Loucy (cell line): ENCODE measurements around the gene ZCWPW1.

Source experiments
- H2AFZ ChIP-seq: fragments of 200-600 bp; sonication (generic); 2 replicates; pipeline ENCODE4 v1.6.0; 2016; ENCODE audit warnings: antibody characterized with exemption, mild to moderate bottlenecking, low read length, moderate library complexity
- H3F3A ChIP-seq: fragments of 200-600 bp; 2 replicates; pipeline ENCODE4 v1.6.0; 2016; ENCODE audit warnings: antibody characterized with exemption, low read depth, mild to moderate bottlenecking
- H3K27me3 ChIP-seq: fragments of 200-600 bp; sonication (generic); 2 replicates; pipeline ENCODE4 v1.6.1; 2014; ENCODE audit warnings: low read length, mild to moderate bottlenecking; ENCODE audit not compliant: insufficient read depth, poor library complexity, severe bottlenecking
- H3K36me3 ChIP-seq: fragments of 200-600 bp; sonication (generic); 2 replicates; pipeline ENCODE4 v1.6.1; 2016; ENCODE audit warnings: low read length; ENCODE audit not compliant: insufficient read depth
- H3K4me1 ChIP-seq: fragments of 200-600 bp; sonication (generic); 2 replicates; pipeline ENCODE4 v1.5.1; 2014; ENCODE audit warnings: low read length, mild to moderate bottlenecking; ENCODE audit not compliant: insufficient read depth, poor library complexity, severe bottlenecking
- H3K4me2 ChIP-seq: fragments of 200-600 bp; sonication (generic); 2 replicates; pipeline ENCODE4 v1.6.0; 2014; ENCODE audit warnings: antibody characterized with exemption, low read length, low read depth, mild to moderate bottlenecking; ENCODE audit not compliant: poor library complexity, severe bottlenecking
- H3K4me3 ChIP-seq: fragments of 200-600 bp; sonication (generic); 2 replicates; pipeline ENCODE4 v1.5.1; 2014; ENCODE audit warnings: low read length, mild to moderate bottlenecking, mixed read lengths; ENCODE audit not compliant: poor library complexity, severe bottlenecking
- H3K79me2 ChIP-seq: fragments of 200-600 bp; sonication (generic); 2 replicates; pipeline ENCODE4 v1.6.1; 2014; ENCODE audit warnings: low read length; ENCODE audit not compliant: insufficient read depth
- H3K9ac ChIP-seq: fragments of 200-600 bp; sonication (generic); 2 replicates; pipeline ENCODE4 v1.6.0; 2014; ENCODE audit warnings: mild to moderate bottlenecking, low read depth, low read length, moderate library complexity; ENCODE audit not compliant: poor library complexity, severe bottlenecking
- H3K9me2 ChIP-seq: fragments of 200-600 bp; sonication (generic); replicated peaks from 2 replicates; pipeline ENCODE4 v1.6.1; 2016; ENCODE audit warnings: low read depth, low read length, mixed read lengths
- H3K9me3 ChIP-seq: fragments of 200-600 bp; sonication (generic); 2 replicates; pipeline ENCODE4 v1.6.1; 2014; ENCODE audit warnings: mild to moderate bottlenecking, antibody characterized with exemption, low read length, low read depth; ENCODE audit not compliant: insufficient read depth
- H4K20me1 ChIP-seq: fragments of 200-600 bp; sonication (generic); 2 replicates; pipeline ENCODE4 v1.6.0; 2014; ENCODE audit warnings: antibody characterized with exemption, low read length, mild to moderate bottlenecking; ENCODE audit not compliant: insufficient read depth, poor library complexity, severe bottlenecking
- EZH2phosphoT487 ChIP-seq: fragments of 200-600 bp; IDR thresholded peaks from 2 replicates; pipeline ENCODE4 v1.6.1; 2018; ENCODE audit warnings: antibody characterized with exemption, mild to moderate bottlenecking, moderate library complexity, borderline replicate concordance
- TF ChIP-seq, protein P1 (sequence below): fragments of 200-600 bp; sonication (generic); conservative IDR thresholded peaks from 2 replicates; pipeline ENCODE4 v1.5.1; 2014; ENCODE audit warnings: mild to moderate bottlenecking, antibody characterized with exemption, low read length

The ZCWPW1 gene

DNA sequence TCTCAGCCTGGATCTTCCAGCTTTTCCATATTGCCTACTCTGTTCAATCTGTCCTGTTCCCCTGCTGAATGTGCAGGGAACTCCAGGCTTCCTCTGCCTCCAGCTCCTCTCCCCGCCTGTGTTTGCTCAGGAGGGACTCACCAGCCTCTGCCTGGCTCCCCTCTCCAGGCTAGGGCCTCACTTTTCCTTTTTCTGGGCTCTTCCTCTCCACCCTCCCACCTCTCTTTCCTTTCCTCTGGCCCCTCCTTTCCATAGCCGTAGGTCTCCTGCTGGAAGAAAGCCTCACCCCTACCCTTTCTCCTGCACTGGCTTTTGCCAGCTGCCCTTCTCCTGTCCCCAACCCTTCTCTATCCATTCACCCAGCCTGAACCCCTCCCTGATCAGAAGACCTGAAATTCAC, 30.3 kb downstream of the ZCWPW1 start:
- no peaks in the 10 kb centered on the region for H3K4me1 ChIP-seq
- no peak overlapping the region for H3K9ac ChIP-seq
- no peak overlapping the region for H3K4me3 ChIP-seq
- H4K20me1 ChIP-seq, result no peaks in the 10 kb centered on the region
- H3K36me3 ChIP-seq, result no peaks in the 10 kb centered on the region
- TF ChIP-seq, protein P1, sequence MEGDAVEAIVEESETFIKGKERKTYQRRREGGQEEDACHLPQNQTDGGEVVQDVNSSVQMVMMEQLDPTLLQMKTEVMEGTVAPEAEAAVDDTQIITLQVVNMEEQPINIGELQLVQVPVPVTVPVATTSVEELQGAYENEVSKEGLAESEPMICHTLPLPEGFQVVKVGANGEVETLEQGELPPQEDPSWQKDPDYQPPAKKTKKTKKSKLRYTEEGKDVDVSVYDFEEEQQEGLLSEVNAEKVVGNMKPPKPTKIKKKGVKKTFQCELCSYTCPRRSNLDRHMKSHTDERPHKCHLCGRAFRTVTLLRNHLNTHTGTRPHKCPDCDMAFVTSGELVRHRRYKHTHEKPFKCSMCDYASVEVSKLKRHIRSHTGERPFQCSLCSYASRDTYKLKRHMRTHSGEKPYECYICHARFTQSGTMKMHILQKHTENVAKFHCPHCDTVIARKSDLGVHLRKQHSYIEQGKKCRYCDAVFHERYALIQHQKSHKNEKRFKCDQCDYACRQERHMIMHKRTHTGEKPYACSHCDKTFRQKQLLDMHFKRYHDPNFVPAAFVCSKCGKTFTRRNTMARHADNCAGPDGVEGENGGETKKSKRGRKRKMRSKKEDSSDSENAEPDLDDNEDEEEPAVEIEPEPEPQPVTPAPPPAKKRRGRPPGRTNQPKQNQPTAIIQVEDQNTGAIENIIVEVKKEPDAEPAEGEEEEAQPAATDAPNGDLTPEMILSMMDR, result no peak
- no peak for TF ChIP-seq EZH2phosphoT487
- H3K4me2 ChIP-seq, result no peak overlapping the region
- no peaks in the 10 kb centered on the region for H3K79me2 ChIP-seq
- no peaks in the 10 kb centered on the region for H3K9me3 ChIP-seq
- H3K9me2 ChIP-seq, result no peaks in the 10 kb centered on the region
- no peak overlapping the region for H2AFZ ChIP-seq
- H3F3A ChIP-seq, result no peaks in the 10 kb centered on the region
- no peaks in the 10 kb centered on the region for H3K27me3 ChIP-seq

DNA sequence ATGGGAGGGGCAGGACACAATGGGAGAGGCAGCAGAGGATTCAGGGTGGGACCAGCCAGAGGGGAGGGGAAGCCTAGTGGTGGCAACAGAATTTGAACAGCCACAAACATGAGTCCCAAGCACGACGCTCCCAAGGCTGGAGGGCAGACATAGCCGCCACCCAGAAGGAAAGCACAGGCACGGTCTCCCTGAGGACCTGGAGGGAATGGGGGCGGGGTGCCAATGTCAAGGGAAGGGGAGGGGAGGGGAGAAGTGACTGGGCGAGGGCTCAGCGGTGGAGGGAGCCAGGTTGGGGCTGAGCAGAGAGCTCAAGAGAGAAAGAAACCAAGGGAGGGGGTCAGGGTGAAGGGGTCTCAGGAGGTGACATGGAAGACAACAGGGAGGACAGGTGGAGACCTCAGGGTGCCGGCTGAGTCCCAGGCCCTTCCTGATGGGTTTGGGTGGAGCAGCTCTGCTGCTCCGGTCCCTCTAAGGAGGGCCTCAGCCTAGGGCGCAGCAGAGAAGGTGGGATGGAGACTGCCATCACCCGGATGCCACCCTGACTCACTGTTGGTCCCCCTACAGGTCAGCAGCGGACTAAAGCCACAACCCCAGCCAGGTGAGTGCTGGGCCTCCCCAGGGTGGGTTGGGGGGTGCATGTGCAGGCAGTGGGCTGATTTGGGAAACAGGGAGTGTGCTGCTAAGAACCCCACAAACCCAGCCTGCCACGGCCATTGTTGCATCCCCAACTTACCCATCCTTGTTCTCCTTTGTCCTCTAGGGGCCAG, 31.0 kb downstream of the ZCWPW1 start:
- Histone ChIP-seq H3K9me3 (no peaks in the 10 kb centered on the region), H3K4me3 (no peak overlapping the region), H3K4me2 (no peak overlapping the region), H3F3A (no peaks in the 10 kb centered on the region), H3K27me3 (no peaks in the 10 kb centered on the region), H4K20me1 (no peaks in the 10 kb centered on the region), H3K36me3 (no peaks in the 10 kb centered on the region), H3K9me2 (no peaks in the 10 kb centered on the region), H2AFZ (no peak overlapping the region), H3K79me2 (no peaks in the 10 kb centered on the region), H3K9ac (no peak overlapping the region), H3K4me1 (no peaks in the 10 kb centered on the region)
- no peak for TF ChIP-seq EZH2phosphoT487
- TF ChIP-seq, protein P1, result no peak

DNA sequence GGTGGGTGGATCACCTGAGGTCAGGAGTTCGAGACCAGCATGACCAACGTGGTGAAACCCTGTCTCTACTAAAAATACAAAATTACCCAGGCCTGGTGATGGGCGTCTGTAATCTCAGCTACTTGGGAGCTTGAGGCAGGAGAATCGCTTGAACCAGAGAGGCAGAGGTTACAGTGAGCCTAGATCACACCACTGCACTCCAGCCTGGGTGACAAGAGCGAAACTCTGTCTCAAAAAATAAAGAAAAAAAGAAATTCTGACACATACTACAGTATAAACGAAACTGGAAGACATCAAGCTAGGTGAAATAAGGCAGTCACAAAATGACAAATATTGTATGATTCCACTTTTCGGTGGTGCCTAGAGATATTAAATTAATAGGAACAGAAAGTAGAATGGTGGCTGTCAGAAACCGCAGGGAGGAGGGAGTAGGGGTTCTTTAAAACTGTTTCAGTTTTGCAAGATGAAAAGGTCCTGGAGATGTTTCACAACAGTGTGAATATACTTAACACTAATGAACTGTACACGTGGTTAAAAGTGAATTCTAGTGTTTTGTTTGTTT, 32.0 kb downstream of the ZCWPW1 start:
- H2AFZ ChIP-seq, result no peak overlapping the region
- H3K4me3 ChIP-seq, result no peak overlapping the region
- H3K79me2 ChIP-seq, result no peaks in the 10 kb centered on the region
- H3K9ac ChIP-seq, result no peak overlapping the region
- H3K4me2 ChIP-seq, result no peak overlapping the region
- no peaks in the 10 kb centered on the region for H4K20me1 ChIP-seq
- H3K4me1 ChIP-seq, result no peaks in the 10 kb centered on the region
- H3K9me2 ChIP-seq, result no peaks in the 10 kb centered on the region
- H3K9me3 ChIP-seq, result no peaks in the 10 kb centered on the region
- no peaks in the 10 kb centered on the region for H3K36me3 ChIP-seq
- H3K27me3 ChIP-seq, result no peaks in the 10 kb centered on the region
- no peak for TF ChIP-seq EZH2phosphoT487
- TF ChIP-seq, protein P1, result no peak
- no peaks in the 10 kb centered on the region for H3F3A ChIP-seq
